K562 (cell line): ENCODE data around the gene LRRIQ4. TPM values are rescaled to one million over a fixed set of nuclear protein-coding genes. Genes with fewer than 3 reads are reported as not detected.
A peak's percentile ranks its signal among the peaks of the same experiment; 100 is the strongest.

Source experiments
- CBFA2T3 ChIP-seq: fragments of 450-650 bp; IDR thresholded peaks from 2 replicates; pipeline ENCODE4 v1.6.1; 2017
- ETS1 ChIP-seq: conservative IDR thresholded peaks from 2 replicates; pipeline ENCODE4 v1.6.1; 2011; ENCODE audit warnings: low read depth, mild to moderate bottlenecking, low read length; ENCODE audit not compliant: control insufficient read depth
- HNRNPL ChIP-seq: fragments of 200-400 bp; formaldehyde crosslinking; IDR thresholded peaks from 2 replicates; pipeline ENCODE4 v1.6.1; 2017; ENCODE audit warnings: low read depth, mild to moderate bottlenecking, low read length
- MECOM ChIP-seq: fragments of 250-450 bp; sonication (Bioruptor Pico); IDR thresholded peaks from 2 replicates; pipeline ENCODE4 v1.8.0; 2022; ENCODE audit warnings: inconsistent platforms
- MXI1 ChIP-seq: IDR thresholded peaks from 2 replicates; pipeline ENCODE4 v1.6.1; 2011; ENCODE audit warnings: low read depth, mild to moderate bottlenecking, improper control_type of control experiment, low read length
- NFE2L1 ChIP-seq: fragments of 450-650 bp; IDR thresholded peaks from 2 replicates; pipeline ENCODE4 v1.6.1; 2016; ENCODE audit warnings: missing genetic modification characterization, low read depth, mild to moderate bottlenecking, missing compliant biosample characterization, moderate library complexity, borderline replicate concordance
- NR4A1 ChIP-seq, 2 experiments: fragments of 250-450 bp in 1 of 2; fragments of 450-650 bp in 1 of 2; sonication (Bioruptor Pico) in 1 of 2; IDR thresholded peaks; 2 replicates each; pipeline versions ENCODE4 v1.4.0 to v1.6.1; 2016 to 2020; ENCODE audit warnings: mild to moderate bottlenecking in 2 of 2, missing compliant biosample characterization in 1 of 2, missing genetic modification characterization in 1 of 2, moderate library complexity in 1 of 2
- PYGO2 ChIP-seq: fragments of 450-650 bp; IDR thresholded peaks from 2 replicates; pipeline ENCODE4 v1.6.1; 2016; ENCODE audit warnings: mild to moderate bottlenecking, missing genetic modification characterization, moderate library complexity, missing compliant biosample characterization
- SMAD2 ChIP-seq: fragments of 150-350 bp; IDR thresholded peaks from 2 replicates; pipeline ENCODE4 v1.6.1; 2014; ENCODE audit warnings: low read depth, mild to moderate bottlenecking, low read length
- SMARCA4 ChIP-seq: fragments of 450-650 bp; IDR thresholded peaks from 2 replicates; pipeline ENCODE4 v1.6.1; 2016
- SMARCC2 ChIP-seq: fragments of 450-650 bp; IDR thresholded peaks from 2 replicates; pipeline ENCODE4 v1.6.1; 2017; ENCODE audit warnings: antibody characterized with exemption, moderate library complexity, mild to moderate bottlenecking, low read depth
- TCF3 ChIP-seq: sonication (generic); formaldehyde crosslinking; IDR thresholded peaks from 2 replicates; pipeline ENCODE4 v1.4.0; 2020; ENCODE audit warnings: mild to moderate bottlenecking, missing genetic modification reagents
- ZBTB2 ChIP-seq: fragments of 450-650 bp; IDR thresholded peaks from 2 replicates; pipeline ENCODE4 v1.6.1; 2016; ENCODE audit warnings: antibody characterized with exemption
- ZC3H8 ChIP-seq: fragments of 450-650 bp; IDR thresholded peaks from 2 replicates; pipeline ENCODE4 v1.6.1; 2017
- ZNF699 ChIP-seq: fragments of 250-450 bp; sonication (Bioruptor Pico); IDR thresholded peaks from 2 replicates; pipeline ENCODE4 v1.8.0; 2021; ENCODE audit warnings: mild to moderate bottlenecking, moderate library complexity; ENCODE audit not compliant: insufficient replicate concordance
- ZNF76 ChIP-seq: fragments of 250-450 bp; sonication (Bioruptor Pico); IDR thresholded peaks from 2 replicates; pipeline ENCODE4 v1.4.0; 2020; ENCODE audit warnings: mild to moderate bottlenecking, moderate library complexity, borderline replicate concordance
- polyA plus RNA-seq, 8 experiments: library from polyadenylated mRNA; depleted of rRNA in 4 of 8; stranded (reverse) in 5 of 8; unstranded in 3 of 8; fragments of >200 nt; fragmentation: Nextera tagmentation in 2 of 8; fragmentation: Illumina TruSeq in 1 of 8; extraction: Ambion mirVana in 2 of 8; extraction: Trizol in 1 of 8; gene quantifications; 2 replicates each; pipeline versions ENCODE4 v1.2.1 to v1.2.3, GENCODE V29; 2011 to 2014; ENCODE audit warnings: inconsistent platforms in 1 of 8, missing spikeins in 1 of 8
- total RNA-seq, 7 experiments: library from RNA; depleted of rRNA in 6 of 7; stranded (reverse); fragments of >200 nt in 6 of 7; fragmentation: Illumina TruSeq in 2 of 7; extraction: Trizol in 2 of 7; gene quantifications; 2 replicates each; pipeline versions ENCODE4 v1.2.1 to v1.2.3, GENCODE V29; 2011 to 2021; ENCODE audit warnings: low replicate concordance in 1 of 7
- TF ChIP-seq, protein P1 (sequence below): sonication (generic); formaldehyde crosslinking; IDR thresholded peaks from 2 replicates; pipeline ENCODE4 v1.5.0; 2020; ENCODE audit warnings: missing genetic modification reagents
- TF ChIP-seq, protein P2 (sequence below): fragments of 450-650 bp; IDR thresholded peaks from 2 replicates; pipeline ENCODE4 v1.6.1; 2017; ENCODE audit warnings: antibody characterized with exemption
- TF ChIP-seq, protein P3 (sequence below): fragments of 250-450 bp; sonication (Bioruptor Pico); IDR thresholded peaks from 2 replicates; pipeline ENCODE4 v1.8.0; 2021; ENCODE audit warnings: borderline replicate concordance, mild to moderate bottlenecking, moderate library complexity; ENCODE audit not compliant: poor library complexity, severe bottlenecking

The LRRIQ4 gene
- total and polyA plus RNA-seq, 9 of the 15 experiments (the other 6 are each of a cell fraction or from before 2014, with no cell fraction given) = not detected

DNA sequence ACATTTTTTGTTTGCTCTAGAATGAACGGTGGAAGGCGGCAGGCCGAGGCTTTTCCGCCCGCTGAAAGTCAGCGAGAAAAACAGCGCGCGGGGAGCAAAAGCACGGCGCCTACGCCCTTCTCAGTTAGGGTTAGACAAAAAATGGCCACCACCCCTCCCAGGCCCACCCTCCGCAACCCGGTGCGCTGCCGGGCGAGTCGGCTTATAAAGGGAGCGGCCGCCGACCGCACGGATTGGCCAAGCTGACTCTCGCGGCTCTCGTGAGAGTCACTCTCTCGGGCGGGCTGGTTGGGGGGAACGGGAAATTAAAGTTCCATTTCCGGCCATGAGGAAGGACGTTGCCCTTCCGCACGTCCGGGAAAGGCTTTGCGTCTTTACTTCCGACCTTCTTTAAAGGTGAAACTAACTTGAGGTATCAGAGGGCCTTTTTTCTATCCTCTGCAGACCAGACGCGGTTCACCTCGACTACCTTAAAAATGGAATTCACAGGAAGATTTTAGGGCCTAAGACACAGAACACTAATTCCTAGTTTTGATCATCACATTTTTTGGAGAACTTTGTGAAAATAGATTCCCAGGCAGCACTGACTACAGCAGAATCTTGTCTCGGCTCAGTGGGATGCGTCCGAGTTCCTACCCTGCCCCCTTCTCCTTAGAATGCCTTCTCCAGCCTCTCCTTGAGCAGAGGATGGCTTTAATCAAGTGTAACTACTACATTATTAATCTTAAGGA, 47.6 kb upstream of the LRRIQ4 start, which contains the start of gene TERC (continued):
- TF ChIP-seq NFE2L1 (tag) (no peak), MXI1 (no peak), SMARCC2 (no peak), ZNF76 (CRISPR knock-in tag) (no peak), ETS1 (peak; percentile 63; the same call in 1 of the 2 replicates), HNRNPL (no peak), ZNF699 (no peak), ZC3H8 (no peak), SMAD2 (no peak), SMARCA4 (no peak), NR4A1 (CRISPR knock-in tag; IDR thresholded peaks at IDR 0.05) (no peak), NR4A1 (tag; IDR thresholded peaks at IDR 0.05) (no peak), MECOM (no peak), CBFA2T3 (no peak), TCF3 (CRISPR knock-in tag) (no peak), PYGO2 (tag) (no peak), ZBTB2 (no peak)
- TF ChIP-seq, protein P1, sequence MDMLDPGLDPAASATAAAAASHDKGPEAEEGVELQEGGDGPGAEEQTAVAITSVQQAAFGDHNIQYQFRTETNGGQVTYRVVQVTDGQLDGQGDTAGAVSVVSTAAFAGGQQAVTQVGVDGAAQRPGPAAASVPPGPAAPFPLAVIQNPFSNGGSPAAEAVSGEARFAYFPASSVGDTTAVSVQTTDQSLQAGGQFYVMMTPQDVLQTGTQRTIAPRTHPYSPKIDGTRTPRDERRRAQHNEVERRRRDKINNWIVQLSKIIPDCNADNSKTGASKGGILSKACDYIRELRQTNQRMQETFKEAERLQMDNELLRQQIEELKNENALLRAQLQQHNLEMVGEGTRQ = no peak
- TF ChIP-seq, protein P2, sequence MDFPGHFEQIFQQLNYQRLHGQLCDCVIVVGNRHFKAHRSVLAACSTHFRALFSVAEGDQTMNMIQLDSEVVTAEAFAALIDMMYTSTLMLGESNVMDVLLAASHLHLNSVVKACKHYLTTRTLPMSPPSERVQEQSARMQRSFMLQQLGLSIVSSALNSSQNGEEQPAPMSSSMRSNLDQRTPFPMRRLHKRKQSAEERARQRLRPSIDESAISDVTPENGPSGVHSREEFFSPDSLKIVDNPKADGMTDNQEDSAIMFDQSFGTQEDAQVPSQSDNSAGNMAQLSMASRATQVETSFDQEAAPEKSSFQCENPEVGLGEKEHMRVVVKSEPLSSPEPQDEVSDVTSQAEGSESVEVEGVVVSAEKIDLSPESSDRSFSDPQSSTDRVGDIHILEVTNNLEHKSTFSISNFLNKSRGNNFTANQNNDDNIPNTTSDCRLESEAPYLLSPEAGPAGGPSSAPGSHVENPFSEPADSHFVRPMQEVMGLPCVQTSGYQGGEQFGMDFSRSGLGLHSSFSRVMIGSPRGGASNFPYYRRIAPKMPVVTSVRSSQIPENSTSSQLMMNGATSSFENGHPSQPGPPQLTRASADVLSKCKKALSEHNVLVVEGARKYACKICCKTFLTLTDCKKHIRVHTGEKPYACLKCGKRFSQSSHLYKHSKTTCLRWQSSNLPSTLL = no peak
- TF ChIP-seq, protein P3, sequence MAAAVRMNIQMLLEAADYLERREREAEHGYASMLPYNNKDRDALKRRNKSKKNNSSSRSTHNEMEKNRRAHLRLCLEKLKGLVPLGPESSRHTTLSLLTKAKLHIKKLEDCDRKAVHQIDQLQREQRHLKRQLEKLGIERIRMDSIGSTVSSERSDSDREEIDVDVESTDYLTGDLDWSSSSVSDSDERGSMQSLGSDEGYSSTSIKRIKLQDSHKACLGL (CRISPR knock-in tag) = no peak
